B cell (primary cell): ENCODE data around the gene PPP2R2C.

Experiments used
- EZH2 ChIP-seq: IDR thresholded peaks from 2 replicates; pipeline ENCODE4 v1.6.1; 2012; ENCODE audit warnings: borderline replicate concordance, low read depth, mild to moderate bottlenecking, moderate library complexity, low read length; ENCODE audit not compliant: insufficient read depth, poor library complexity, severe bottlenecking
- TF ChIP-seq, protein P1 (sequence below): fragments of 200-600 bp; IDR thresholded peaks from one replicate; pipeline ENCODE4 v1.8.0; 2022; ENCODE audit warnings: antibody characterized with exemption, mild to moderate bottlenecking

DNA sequence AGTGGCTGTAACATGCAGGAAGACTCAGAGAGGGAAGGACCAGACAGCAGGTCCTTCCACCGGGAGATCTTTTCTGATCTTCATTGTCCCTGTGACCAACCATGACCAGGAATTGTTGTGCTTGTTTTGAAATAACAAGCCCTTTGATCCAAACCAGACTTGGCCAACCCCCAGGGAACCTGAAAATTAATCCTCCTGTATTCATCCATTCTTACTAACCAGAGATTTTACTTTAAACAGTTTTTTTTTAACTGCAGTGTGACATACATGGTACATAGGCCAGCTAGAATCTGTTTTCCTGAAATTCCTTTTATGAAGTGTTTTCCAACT, 198.8 kb downstream of the PPP2R2C start:
- TF ChIP-seq, protein P1, sequence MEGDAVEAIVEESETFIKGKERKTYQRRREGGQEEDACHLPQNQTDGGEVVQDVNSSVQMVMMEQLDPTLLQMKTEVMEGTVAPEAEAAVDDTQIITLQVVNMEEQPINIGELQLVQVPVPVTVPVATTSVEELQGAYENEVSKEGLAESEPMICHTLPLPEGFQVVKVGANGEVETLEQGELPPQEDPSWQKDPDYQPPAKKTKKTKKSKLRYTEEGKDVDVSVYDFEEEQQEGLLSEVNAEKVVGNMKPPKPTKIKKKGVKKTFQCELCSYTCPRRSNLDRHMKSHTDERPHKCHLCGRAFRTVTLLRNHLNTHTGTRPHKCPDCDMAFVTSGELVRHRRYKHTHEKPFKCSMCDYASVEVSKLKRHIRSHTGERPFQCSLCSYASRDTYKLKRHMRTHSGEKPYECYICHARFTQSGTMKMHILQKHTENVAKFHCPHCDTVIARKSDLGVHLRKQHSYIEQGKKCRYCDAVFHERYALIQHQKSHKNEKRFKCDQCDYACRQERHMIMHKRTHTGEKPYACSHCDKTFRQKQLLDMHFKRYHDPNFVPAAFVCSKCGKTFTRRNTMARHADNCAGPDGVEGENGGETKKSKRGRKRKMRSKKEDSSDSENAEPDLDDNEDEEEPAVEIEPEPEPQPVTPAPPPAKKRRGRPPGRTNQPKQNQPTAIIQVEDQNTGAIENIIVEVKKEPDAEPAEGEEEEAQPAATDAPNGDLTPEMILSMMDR, result no peak
- no peak for TF ChIP-seq EZH2
